LHCN-M2 (cell line): Measurements from ENCODE around the gene PIPOX. TPM values are rescaled to one million over a fixed set of nuclear protein-coding genes. Genes with fewer than 3 reads are reported as not detected.
A peak's percentile ranks its signal among the peaks of the same experiment; 100 is the strongest.

Experiments
- DNase-seq: peaks from one replicate; pipeline ENCODE4 v3.0.0-alpha.2; 2012; ENCODE audit warnings: low read depth
- total RNA-seq: library from RNA; depleted of rRNA; stranded (reverse); fragments of >200 nt; gene quantifications from 2 replicates; pipeline ENCODE4 v1.2.3, GENCODE V29; 2014; rRNA removed

The PIPOX gene
- total RNA-seq, 1 experiment from 2014 or later: 1.7 TPM

DNA sequence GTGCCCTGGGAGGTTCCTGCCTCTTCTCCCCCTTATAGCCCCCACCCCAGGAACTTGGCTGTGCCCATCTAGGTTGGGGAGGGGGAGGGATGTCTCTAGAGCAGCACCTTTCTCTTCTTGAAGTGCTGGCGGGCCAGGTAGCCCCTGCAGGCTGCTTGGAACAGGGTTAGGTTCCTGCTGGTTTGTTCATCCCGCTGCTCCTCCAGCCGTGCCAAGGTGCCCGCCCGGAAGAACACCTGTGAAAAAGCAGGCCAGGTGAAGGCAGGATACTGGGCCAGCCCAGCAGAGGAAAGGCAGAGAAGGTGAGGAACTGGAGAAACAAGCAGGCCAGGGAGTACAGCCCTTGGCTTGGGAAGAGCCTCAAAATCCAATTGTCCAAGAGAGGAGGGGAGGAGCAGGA, 56.6 kb downstream of the PIPOX start:
- DNase-seq: no peak

GRCh38 chr17:29100296-29100695, 57.4 kb downstream of the PIPOX start:
- DNase-seq: no peak

DNA sequence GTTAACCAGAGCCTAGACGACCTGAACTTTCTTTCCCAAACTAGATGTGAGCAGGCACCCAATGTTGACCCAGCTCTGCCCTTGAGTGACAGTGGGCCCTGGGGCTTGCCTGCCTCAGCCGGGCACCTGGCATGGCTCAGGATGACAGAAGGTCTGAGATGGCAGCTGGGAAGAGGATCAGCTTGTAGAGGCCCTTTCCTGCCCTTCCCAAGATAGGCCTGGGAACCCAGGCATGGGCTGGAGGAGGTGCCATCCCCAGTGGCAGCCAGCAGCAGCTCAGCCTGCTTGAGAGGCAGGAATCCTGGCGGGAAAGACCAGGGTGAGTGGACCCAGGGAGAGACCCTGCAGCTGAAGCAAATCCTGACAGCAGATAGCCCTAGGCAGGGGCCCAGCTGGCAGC, 59.1 kb downstream of the PIPOX start:
- DNase-seq: peak; percentile 71

DNA sequence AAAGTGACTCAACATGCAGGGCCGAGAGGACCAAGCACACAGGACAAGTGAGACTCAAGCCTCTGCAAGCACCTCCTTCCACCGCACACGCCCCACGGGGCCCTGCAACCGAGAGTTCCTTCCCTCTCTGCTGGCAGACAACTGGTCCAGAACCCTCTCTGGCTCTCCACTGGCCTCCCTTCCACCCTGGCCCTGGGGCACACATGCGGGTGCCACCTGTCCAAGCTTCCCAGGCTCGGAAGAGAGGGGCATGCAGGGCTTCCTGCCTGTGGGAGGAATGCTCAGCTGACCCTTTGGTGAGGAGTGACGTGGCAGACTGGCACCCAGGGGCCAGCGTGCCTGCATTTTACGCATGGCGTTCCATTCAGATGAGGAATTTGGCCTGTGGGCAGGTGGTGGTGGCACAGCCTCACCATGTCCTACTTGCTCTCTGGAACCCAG, 59.8 kb downstream of the PIPOX start:
- peak; percentile 96 for DNase-seq

- peak; percentile 63 for DNase-seq
These were observed 60.4 kb downstream of the PIPOX start for GRCh38 chr17:29103341-29103740.

Other genes starting within 250 kb of the PIPOX start
- gene FAM222B, start 200.4 kb upstream of the PIPOX start, total RNA-seq: 16.2 and 18.0 TPM in 2 replicates
- gene ERAL1, start 188.1 kb upstream of the PIPOX start, total RNA-seq: 41.3 and 49.2 TPM in 2 replicates
- gene FLOT2, start 145.4 kb upstream of the PIPOX start, total RNA-seq: 23.7 and 31.6 TPM in 2 replicates
- gene DHRS13, start 140.1 kb upstream of the PIPOX start, total RNA-seq: 4.6 and 5.2 TPM in 2 replicates
- 28.2 and 29.0 TPM in 2 replicates for gene PHF12, start 91.6 kb upstream of the PIPOX start, total RNA-seq
- gene SEZ6, start 37.1 kb upstream of the PIPOX start, total RNA-seq: not detected in 2 replicates
- gene MYO18A, start 137.3 kb downstream of the PIPOX start, total RNA-seq: 39.6 and 41.7 TPM in 2 replicates
- not detected in 2 replicates for gene CRYBA1, start 203.7 kb downstream of the PIPOX start, total RNA-seq